Activated CD4-positive, alpha-beta T cell treated with anti-CD3 and anti-CD28 coated beads for 24 hours (primary cell): ENCODE data around the gene COL3A1.

Source experiments
- DNase-seq, 2 donors: peaks; one replicate each; pipeline ENCODE4 v3.0.0-alpha.2; 2020; ENCODE audit warnings: low read depth in 2 of 2

The COL3A1 gene

DNA sequence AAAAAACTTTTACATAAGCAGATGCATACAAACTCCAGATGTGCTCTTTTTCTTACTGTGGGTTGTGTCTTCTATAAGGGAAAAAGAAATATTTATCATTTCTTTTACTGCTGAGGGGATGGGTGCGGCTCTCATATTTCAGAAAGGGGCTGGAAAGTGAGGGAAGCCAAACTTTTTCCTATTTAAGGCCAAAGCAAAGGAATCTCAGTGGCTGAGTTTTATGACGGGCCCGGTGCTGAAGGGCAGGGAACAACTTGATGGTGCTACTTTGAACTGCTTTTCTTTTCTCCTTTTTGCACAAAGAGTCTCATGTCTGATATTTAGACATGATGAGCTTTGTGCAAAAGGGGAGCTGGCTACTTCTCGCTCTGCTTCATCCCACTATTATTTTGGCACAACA is at the start of gene COL3A1:
Gene COL3A1 (plus strand): TSS at position 210 of the 400 bp plus-strand sequence. CDS start 117 bp downstream, at position 327.
- no peak for DNase-seq

DNA sequence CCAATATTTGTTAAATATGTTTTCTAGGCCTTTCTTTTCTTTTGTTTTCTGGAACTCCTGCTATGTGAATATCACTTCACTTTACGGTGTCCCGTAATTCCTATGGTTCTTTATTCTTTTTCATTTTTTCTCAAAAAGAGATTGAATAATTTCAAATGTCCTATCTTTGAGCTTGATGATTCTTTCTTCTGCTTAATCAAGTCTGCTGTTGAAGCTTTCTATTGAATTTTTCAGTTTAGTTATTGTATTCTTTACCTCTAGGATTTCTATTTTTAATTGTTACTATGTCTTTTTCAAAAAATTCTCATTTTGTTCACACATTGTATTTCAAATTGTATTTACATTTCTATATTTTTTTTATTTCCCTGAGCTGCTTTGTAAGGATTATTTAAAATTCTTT is 45.5 kb upstream of the COL3A1 start:
- DNase-seq, result no peak

DNA sequence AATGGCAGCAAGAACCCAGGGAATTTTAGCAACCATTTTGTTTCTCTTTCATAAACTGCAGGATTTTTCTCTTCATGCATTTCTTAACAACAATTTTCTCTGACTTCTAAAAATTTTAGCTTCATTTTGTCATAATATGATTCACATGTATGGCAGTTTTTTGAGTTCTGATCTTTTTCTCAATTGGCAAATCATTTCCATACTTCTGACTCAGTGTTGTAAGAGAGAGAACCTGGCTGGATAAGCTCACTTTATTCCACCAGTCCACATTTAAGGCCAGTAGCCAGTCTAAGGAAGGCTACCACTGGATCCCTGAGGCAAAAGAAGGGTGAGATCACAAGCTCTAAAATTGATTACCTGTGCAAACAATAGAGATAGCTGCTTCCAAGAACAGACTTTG is 42.8 kb upstream of the COL3A1 start:
- DNase-seq, result no peak

DNA sequence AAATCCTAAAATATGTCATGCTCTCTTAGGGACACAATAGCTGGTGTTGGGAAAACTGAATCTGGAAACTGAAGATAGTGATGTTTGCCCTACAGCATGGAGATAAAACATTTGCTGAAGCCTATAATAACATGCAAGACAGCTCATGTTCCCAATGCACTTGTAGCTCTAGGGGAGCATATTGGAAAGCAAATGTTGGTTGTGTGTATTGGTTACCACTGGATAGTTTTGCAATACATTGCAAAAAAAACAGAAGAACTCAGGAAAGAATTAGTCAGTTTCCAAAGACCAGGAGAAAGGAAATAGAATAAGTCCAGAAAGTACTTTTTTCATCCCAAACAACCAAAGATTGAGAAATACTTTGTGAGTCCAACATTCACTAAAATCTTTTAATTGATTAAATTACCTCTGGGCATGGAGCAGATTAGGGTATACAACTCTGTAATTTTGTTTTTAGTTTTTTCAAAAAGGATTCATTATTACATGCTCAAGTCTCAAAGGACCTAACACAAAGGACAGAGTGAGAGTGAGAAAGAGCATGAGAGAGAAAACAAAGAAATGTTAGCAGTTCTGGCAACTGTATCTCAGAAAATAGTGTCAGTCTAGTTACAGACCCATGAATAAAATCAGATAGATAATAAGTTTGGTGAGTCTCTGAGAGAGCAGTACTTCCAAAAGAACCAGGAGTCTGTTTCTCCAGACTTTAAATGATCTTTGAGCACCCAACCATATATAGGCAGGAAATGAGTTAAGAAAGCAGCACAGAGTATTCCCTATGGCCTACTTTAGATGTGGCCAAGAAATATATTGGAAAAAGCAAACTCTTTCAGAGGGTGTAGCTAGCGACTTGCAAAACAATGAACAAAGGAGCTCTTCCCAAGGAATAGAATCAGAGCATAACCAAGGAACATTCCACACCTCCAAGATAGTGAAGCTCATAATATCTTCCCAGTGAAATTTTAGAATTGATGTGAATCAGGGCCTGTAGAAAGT is 36.6 kb upstream of the COL3A1 start:
- DNase-seq, result no peak

DNA sequence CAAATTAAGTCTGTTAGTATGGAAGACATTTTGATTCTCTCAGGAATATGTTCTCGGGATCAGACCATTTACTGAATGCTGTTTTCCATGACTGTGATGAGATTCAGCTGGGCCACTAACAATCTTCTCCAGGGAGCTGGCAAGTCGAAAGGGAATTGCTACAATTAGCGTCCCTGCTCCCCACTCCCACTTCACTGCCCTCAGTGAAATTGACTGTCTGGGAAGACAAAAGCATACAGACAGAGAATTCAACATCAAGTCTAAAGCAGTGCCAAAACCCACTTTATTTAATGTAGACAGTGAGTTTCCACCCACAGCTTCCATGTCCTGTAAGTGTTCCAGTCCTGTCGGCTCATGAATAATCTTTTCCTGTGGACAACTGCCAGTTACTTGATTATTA is 34.0 kb upstream of the COL3A1 start:
- DNase-seq, result no peak

DNA sequence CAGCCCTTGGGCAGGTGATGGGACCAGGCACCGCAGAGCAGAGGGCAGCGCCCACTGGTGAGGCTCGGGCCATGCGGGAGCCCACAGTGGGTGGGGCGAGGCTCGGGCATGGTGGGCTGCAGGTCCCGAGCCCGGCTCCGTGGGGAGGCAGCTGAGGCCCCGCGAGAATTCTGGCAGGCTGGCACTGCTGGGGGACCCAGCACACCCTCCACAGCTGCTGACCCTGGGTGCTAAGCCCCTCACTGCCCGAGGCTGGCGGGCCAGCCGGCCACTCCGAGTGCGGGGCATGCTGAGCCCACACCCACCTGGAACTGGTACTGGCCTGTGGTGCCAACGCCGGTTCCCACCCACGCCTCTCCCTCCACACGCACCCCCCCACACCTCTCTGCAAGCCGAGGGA is 29.7 kb upstream of the COL3A1 start:
- DNase-seq, result no peak

DNA sequence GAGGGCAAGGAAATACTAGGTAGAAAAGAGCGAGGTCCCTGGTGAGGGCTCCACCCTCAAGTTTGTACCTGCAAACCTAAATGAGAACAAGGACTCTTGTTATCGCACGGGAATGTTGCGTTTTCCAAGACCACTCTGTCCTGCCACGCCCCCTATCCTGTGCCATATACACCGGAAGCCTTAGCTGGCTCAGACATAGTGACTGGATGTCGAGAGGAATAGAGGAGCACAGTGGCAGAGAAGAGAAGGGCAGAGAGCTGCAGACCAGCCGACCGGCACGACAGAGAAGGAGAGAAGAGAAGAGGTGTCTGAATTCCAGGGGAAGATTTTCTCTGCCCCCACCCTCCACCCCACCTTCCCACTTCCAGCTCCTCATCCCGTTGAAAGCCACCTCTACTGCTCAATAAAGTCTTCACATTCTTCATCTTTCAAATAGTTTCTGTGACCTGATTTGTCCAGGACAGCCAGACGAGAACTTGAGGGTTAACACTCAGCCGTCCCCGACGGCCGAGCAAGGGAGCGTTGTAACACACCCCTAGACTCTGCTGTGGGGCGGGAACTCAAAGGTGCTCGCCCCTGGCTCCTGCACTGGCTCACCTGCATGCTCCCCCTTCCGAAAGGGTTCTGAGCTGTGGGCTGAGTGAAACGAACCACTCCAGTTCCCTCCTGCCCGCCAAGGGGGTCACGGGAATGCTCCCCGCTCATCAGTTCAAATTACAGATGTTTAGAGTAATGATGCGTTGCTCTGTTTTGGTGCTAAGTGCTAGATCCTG is 24.9 kb upstream of the COL3A1 start:
- no peak for DNase-seq

DNA sequence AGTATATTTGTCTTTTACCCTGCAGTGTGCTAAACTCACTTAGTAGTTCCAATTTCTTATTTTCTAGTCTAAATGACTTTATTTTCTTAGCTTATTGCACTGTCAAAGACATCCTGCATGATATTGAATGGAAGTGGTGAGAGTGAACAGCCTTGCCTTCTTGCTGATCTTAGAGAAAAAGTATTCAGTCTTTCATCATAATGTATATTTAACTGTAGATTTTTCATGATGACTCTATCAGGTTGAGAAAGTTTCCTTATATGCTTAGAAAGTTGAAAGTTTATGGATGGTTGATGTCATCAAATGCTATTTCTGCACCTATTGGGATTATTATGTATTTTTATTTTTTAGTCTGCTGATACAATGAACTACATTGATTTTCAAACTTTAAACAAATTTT is 21.3 kb upstream of the COL3A1 start:
- DNase-seq, result no peak

DNA sequence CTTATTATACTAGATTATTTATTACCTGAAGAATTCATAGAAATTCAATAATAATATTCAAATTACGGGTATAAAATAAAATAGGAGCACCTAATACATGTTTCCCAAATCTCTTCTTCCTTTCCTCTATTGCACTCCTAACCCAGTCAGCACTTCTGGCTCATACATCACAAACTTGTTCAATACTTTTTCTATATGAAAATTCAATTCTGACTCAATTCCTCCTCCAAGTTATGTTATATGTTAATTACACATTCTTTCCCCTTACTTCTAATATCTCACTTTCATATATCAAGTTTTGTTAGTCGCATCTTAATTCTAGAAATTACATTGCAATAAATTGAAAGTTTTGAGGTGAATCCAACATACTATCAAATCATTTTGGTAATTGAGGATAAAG is 17.9 kb upstream of the COL3A1 start:
- DNase-seq, result no peak

DNA sequence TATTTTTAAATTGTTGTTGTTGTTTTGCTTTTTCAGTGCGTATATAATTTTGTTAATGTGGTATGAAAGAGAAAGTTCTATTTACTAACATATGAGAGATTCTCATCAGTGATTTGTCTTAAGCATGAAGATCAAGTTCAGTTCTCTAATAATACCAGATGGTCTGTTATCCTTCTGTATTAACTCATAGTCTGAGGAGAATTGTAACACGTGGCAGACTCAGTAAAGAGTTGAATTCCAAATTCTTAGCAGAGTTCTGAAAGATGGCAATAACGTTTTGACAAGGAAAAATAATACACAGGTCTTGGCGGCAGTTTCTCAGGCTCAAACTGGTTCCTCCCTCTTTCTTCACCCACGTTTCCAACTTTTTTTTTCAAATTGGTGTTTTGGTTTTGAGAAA is 17.2 kb upstream of the COL3A1 start:
- DNase-seq, result no peak

DNA sequence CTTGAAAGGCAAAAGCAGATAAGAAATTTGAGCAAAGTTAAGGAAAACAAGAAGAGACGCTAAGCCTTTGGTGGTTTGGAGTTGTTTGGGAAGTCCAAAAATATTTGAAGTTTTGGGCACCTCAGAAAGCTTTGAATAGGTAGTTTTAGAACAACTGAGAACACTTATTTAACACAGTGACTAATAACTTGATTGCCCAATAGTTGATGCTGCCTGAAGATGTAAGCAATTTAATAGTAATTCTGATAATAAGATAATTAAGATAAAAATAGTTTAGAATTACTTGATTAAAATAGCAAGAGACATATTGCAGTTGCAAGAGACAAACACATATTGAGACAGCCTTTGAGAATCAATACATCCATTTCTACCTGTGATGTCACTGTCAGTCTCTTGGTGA is 16.5 kb upstream of the COL3A1 start:
- DNase-seq, result no peak

DNA sequence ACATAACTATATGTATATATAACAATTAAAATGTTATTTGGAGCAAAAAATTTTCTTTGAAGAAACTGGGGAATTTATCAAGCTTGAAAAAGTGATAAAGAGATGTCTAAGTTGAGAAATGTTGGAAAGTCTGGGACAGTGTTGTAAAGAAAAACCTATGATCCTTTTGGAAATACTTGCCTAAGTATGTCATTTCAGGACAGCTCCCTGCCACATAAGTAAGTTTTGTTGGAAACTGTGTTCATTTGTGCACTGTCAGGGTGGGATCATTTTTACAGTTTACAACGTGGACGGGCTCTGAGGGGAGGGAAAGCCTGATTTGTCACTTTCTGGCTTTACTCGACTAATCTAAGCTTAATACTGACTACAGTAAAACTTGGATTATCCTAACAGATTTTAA is 10.4 kb upstream of the COL3A1 start:
- no peak for DNase-seq

DNA sequence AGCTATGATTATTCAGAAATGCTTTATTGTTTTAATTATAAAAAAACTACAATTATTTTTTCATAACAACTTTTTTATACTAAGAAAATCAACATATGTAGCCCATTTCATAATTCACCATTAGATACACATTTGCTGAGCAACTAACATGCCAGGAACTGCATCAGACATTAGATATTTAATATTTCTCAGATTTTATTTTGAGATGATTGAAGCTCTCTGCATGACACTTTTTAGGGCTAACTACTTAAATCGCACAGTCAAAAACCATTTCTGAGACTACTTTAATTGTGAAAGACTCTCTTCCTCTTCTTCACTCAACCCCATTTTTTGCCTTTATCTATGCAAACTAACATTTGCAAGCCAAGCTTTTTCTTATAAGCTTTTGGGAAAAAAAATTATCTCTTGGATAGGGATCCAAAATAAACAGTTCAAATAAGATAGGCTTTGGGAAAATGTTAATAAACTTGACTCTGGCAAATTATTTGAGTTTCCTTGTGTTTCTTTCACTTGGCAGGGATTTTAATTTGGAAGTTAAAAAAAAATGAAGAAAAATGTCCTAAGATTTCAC is 9.1 kb upstream of the COL3A1 start:
- no peak for DNase-seq

DNA sequence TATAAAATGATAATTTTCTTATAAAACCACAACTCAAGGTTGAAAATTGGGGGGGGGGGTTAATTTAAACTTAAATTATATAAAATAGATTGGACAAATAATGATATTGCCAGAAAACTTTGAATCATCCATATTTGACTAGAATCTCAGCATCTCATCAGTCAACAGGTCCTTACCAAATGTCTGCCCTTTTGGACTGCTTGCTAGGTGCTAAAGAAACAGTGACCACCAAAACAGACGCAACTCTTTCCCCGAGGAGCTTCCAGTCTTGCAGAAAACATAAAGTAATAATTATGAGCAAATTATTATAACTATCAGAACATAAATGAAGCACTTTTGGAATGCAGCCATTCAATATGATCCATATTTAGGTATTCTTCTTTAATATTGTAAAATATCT is 8.6 kb upstream of the COL3A1 start:
- no peak for DNase-seq

DNA sequence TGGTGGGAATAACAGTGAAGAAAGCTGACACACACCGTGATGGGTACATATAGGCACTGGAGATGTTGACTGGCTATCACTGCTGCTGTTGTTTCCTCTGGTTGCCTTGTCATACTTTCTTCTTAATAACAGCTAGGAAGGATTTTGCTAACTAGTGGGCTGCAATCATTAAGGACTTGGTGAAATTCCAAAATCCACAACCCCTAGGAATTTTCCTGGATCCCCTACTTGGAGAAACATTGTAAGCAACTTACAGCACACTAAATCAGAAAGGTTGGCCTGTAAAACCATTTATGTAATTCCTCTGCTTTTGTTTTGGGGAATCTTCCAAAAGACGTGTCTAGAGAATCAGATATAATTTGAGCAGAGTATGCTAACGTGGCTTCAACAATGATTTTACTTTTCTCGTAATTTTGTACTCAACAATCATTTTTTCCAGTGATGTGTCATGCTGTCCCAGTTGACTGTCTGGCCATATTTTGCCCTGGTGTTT is 8.0 kb upstream of the COL3A1 start:
- DNase-seq, result no peak

DNA sequence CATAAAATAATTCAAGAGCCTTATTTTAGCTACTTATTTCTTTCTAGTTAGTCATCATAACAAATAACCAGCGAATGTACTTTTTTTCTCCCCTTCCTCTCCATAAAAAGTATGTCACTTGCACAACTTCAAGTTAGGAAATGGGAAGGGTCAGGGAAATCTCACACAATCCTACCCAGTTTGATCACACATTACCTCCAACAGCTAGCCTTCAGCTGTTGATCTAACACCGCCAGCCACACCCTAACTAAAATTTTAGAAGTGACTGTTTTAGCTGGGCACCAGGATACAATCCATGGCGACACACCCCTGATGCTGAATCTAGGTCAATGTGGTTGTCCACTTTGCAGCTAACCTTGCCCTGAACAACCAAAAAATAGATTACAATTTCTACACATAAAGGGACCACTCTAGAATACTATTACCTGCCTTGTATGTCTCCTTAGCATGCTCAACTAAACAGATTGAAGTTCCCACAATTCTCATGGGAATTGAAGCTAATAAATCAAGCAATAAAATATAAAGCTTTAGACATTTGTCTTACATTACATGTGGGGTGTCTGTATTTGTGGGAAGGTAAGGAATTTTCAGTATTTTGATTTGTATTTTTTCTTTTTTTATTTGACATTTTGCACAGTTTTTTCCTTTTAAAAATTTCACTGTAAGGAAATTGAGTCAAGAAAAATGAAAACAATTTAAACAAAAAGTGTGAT is 7.3 kb upstream of the COL3A1 start:
- no peak for DNase-seq

DNA sequence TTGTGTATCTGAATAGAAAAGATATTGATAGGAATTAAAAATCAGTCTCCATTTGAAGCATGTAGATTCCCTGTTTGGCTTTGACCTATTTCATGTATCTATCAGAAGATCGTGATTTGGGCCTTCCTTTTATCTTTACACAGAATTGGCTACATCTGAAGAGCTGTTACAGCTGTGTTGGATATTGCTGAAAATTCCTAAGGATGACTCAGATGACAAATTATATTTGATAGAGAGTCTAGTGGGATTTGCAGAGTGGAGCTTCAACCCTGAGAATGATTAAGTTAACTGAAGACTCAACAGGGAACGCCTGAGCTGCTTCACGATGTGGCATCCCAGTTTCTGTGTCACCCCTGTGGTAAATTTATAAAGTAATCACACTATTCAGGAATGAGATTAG is 4.9 kb upstream of the COL3A1 start:
- DNase-seq, result no peak

DNA sequence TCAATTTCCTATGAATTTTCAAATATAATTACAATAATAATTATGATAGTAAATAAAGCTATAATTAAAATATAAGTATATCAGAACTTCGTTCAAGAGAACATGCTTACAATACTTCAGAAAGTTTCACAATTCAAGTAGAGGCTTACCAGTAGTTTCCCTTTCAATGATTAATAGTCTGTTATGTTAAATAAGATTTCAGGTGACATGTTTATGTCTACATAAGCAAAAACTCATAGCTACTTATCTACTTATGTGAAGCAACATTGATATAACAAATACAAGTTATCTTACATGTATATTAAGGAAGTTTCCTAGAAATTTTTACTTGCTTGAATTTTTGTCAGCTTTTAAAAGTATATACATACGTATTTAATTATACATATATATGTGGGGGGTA is 4.5 kb upstream of the COL3A1 start:
- DNase-seq, result no peak

DNA sequence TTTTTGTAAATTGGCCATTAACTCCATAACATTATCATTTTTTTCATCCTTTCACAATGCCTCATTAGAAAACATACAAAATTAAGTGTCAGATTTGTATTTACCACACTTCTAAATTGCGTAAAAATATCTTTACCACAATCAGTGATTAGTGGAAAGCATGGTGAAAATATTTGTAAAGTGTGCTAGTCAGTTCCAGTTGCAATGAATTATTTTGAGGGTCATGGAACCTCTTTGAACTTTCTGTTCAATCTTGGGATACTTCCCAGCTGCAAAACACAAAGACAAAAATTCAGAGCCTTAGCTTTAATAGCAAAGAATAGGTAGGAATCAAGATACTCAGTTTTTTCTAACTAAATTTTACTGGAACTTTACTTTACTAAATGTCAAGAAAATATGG is 4.0 kb upstream of the COL3A1 start:
- no peak for DNase-seq

DNA sequence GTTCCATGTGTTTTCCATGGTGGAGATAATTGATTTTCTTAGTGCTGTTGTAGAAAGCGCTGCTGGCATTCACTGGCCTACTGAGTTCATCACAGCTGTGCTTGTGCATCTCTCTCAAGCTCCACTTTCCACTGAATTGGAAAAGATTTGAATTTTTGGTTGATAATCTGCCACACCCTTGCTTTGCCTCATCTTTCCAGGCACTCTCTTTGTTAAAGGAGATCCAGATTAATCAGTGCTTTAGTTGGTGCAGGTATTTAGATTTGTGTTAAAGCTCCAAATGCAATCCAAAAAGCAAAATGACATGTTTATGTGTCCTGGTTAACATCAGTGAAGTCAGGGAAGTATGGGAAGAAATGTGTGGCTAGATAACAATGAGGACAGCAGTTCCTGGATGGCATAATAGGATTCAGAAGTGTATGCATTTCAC is 2.7 kb upstream of the COL3A1 start:
- no peak for DNase-seq

DNA sequence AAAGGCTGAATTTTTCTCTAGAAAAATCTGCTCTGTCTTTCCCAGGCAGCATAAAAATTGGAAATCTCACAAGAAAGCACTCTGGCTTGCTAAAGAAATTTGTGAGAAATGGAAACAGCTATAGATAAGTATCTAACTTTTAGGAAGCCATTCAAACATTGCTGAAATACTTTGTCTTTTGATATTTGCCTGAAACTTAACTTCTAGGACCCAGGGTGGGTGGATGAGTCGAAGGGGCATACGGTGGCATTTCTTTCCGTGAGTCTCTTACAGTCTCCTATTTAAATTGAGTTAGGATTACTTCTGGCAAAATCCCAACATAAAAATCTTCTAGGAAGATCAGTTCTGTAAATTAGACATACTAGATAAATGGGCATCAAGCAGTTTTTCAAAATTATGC is 532 bp upstream of the COL3A1 start:
- no peak for DNase-seq
